ENCODE measurements around the gene TNFSF10.
"Not testable (repeated sequence)": the region's sequence is repeated elsewhere in the genome, so short reads cannot be mapped to it uniquely, and the experiment has no call there.

DNA sequence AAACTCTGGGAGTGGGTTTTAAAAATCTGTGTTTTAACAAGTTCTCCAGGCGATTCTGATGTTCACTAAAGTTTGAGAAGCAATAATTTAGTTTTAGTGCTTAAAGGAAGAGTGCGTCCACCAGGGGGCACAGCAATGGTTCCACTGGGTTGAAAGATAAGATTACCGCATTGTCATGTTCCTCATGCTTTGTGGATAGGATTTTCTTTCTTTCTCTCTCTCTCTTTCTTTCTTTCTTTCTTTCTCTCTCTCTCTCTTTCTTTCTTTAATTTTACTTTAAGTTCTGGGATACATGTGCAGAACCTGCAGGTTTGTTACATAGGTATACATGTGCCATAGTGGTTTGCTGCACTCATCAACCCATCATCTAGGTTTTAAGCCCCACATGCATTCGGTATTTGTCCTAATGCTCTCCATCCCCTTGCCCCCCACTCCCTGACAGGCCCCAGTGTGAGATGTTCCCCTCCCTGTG lies 33.0 kb downstream of the TNFSF10 start:
- TF ChIP-seq, protein P1, sequence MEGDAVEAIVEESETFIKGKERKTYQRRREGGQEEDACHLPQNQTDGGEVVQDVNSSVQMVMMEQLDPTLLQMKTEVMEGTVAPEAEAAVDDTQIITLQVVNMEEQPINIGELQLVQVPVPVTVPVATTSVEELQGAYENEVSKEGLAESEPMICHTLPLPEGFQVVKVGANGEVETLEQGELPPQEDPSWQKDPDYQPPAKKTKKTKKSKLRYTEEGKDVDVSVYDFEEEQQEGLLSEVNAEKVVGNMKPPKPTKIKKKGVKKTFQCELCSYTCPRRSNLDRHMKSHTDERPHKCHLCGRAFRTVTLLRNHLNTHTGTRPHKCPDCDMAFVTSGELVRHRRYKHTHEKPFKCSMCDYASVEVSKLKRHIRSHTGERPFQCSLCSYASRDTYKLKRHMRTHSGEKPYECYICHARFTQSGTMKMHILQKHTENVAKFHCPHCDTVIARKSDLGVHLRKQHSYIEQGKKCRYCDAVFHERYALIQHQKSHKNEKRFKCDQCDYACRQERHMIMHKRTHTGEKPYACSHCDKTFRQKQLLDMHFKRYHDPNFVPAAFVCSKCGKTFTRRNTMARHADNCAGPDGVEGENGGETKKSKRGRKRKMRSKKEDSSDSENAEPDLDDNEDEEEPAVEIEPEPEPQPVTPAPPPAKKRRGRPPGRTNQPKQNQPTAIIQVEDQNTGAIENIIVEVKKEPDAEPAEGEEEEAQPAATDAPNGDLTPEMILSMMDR (IDR thresholded peaks at IDR 0.05; ENCODE audit: poor library complexity, severe bottlenecking): peak; percentile 55
- TF ChIP-seq EZH2 (IDR thresholded peaks at IDR 0.05; ENCODE audit: borderline replicate concordance, insufficient read depth, low read length, poor library complexity, severe bottlenecking); MXI1 (conservative IDR thresholded peaks at IDR 0.05; ENCODE audit: poor library complexity, severe bottlenecking): not testable (repeated sequence)
- TF ChIP-seq, protein P2, sequence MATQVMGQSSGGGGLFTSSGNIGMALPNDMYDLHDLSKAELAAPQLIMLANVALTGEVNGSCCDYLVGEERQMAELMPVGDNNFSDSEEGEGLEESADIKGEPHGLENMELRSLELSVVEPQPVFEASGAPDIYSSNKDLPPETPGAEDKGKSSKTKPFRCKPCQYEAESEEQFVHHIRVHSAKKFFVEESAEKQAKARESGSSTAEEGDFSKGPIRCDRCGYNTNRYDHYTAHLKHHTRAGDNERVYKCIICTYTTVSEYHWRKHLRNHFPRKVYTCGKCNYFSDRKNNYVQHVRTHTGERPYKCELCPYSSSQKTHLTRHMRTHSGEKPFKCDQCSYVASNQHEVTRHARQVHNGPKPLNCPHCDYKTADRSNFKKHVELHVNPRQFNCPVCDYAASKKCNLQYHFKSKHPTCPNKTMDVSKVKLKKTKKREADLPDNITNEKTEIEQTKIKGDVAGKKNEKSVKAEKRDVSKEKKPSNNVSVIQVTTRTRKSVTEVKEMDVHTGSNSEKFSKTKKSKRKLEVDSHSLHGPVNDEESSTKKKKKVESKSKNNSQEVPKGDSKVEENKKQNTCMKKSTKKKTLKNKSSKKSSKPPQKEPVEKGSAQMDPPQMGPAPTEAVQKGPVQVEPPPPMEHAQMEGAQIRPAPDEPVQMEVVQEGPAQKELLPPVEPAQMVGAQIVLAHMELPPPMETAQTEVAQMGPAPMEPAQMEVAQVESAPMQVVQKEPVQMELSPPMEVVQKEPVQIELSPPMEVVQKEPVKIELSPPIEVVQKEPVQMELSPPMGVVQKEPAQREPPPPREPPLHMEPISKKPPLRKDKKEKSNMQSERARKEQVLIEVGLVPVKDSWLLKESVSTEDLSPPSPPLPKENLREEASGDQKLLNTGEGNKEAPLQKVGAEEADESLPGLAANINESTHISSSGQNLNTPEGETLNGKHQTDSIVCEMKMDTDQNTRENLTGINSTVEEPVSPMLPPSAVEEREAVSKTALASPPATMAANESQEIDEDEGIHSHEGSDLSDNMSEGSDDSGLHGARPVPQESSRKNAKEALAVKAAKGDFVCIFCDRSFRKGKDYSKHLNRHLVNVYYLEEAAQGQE (IDR thresholded peaks at IDR 0.05; ENCODE audit: borderline replicate concordance): not testable (repeated sequence)

All from neural cell (in vitro differentiated cells).